Measurements from ENCODE around the gene LRRN1.
"Not testable (repeated sequence)": the region's sequence is repeated elsewhere in the genome, so short reads cannot be mapped to it uniquely, and the experiment has no call there.

LRRN1 gene

DNA sequence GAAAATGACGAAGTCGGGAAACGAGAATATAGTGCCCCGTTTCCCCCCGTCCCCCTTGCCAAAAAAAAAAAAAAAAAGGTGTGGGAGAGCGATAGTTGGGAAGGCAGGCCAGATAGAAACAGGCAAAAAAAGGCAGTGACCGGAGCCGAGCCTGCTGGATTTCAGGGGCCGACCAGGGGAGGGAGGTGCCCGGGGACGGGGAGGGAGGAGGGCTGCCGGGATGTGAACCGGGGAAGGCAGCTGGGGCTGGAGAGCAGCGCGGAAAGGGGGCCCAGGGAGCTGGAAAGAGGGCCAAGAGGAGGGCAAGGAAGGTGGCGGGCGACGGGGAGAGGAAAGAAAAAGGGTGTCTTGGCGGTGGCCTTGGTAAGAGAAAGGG is 837 bp downstream of the LRRN1 start:
- Mint-ChIP-seq H3K27me3 (peaks cover 19% of the 10 kb centered on the region), H3K4me1 (peaks cover 22% of the 10 kb centered on the region), H3K4me3 (peak overlapping the region; percentile 92 to 95), H3K27ac (peak overlapping the region; percentile 88 to 89), H3K9me3 (no peaks in the 10 kb centered on the region)
- ATAC-seq: no peak
- peak; percentile 17 to 23 for DNase-seq

DNA sequence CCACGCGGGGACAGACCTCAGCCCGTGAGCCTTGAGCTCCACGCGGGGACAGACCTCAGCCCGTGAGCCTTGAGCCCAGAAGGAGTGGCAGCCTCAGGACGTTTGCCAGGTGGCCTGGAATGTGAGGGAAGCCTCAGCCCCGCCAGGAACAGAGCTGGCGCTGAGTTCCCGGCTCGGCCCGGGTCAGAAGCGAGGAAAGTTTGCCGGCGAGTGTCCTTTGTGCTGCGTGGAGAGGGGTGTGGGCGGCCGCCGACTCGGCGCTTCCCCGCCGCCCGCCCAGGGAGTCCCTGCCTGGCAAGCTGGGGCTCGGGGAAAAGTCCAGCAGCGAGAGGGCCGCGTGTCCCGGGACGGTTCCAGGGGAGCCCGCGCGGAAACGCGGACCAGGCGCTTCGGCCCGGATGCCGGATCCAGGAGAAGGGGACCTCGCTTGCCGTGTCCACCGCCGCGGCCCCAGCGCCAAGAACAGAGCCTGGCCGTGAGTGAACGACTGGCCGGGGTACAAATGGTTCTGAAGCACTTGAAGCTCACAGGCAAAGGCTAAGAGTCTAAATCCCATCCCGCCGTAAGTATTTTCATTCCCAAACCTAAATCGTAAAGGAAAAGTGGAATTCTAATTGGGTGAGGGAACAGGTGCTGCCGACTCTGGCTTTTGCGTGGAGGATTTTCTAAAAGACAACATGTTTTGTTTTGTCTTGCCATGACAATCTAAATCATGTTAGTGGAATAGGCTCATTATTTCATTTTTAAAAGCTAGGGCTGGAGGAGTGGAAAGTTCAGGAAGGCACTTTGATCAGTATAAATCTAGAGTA is 1.7 kb downstream of the LRRN1 start:
- peaks cover 22% of the 10 kb centered on the region for H3K4me1 Mint-ChIP-seq

DNA sequence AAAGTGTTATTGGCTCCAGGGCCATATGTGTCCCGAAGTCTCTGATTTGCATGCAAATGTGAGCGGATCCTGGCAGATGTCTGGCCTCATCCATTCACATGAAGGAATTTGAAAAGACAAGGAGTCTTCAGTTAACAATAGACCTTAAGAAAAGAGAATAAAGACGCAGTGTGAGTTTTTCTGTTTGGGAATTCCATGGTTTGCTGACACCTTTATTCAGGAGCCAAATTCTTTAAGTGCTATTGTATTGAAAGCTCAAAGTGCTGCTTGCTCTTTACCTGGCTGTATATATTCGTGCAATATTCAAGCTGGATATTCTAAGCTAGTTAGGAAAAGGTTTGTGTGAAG is 2.2 kb downstream of the LRRN1 start:
- no peak for ATAC-seq
- Mint-ChIP-seq H3K9me3 (no peaks in the 10 kb centered on the region), H3K4me3 (peak overlapping the region; percentile 51 to 95), H3K27ac (no peak overlapping the region), H3K27me3 (peaks cover 19% of the 10 kb centered on the region), H3K4me1 (peaks cover 22% of the 10 kb centered on the region)
- no peak for DNase-seq

More for the DNA sequence above, 1.7 kb downstream of the LRRN1 start:
- Mint-ChIP-seq H3K27ac (no peak overlapping the region), H3K27me3 (peaks cover 19% of the 10 kb centered on the region), H3K4me3 (peak overlapping the region; percentile 92 to 95), H3K9me3 (no peaks in the 10 kb centered on the region)
- peak; percentile 11 to 14 for DNase-seq
- ATAC-seq: no peak

DNA sequence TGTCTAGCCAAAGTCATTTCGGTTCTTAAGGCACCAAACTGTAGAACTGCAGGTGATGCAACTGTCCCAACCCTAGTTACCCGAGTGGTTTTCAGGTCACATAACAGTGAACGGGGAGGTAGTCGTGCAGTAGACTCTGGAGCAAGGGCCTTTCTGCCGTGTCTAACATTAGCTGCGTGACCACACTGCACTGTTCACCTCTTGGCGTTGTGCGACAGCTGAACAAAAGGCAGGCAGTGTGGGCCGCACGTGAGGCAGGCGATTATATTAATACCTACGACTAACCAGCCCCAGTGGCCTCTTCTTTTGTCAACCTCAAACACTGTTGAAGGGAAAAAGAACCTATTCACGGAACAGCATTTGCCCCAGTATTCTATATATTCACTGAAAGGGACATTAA is 2.8 kb downstream of the LRRN1 start:
- Mint-ChIP-seq H3K4me3 (no peak overlapping the region), H3K27me3 (peaks cover 15% of the 10 kb centered on the region), H3K27ac (no peak overlapping the region), H3K4me1 (peaks cover 22% of the 10 kb centered on the region), H3K9me3 (no peaks in the 10 kb centered on the region)
- DNase-seq (no peak), ATAC-seq (no peak)

DNA sequence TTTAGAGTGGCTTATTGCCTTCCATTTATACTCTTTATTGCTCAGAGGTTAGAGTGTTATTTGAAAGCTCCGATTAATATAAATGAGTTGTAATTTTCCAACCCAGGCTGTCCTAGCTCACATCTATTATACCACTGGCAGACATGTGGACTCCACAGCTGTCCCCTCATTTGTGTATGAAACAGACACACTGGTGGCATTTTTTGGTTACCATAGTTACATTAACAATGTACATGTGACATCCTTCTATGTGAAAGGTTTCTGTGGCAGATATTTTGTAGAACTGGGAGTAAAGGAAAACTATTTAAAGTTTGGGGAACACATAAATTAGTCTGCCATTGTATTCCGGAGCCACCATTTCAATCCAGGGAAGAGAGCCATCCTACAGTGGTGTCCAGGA is 5.3 kb downstream of the LRRN1 start:
- Mint-ChIP-seq H3K9me3 (no peaks in the 10 kb centered on the region), H3K4me1 (peaks cover 11% of the 10 kb centered on the region), H3K4me3 (no peak overlapping the region), H3K27ac (no peak overlapping the region), H3K27me3 (peaks cover 13% of the 10 kb centered on the region)
- no peak for DNase-seq
- ATAC-seq: no peak

DNA sequence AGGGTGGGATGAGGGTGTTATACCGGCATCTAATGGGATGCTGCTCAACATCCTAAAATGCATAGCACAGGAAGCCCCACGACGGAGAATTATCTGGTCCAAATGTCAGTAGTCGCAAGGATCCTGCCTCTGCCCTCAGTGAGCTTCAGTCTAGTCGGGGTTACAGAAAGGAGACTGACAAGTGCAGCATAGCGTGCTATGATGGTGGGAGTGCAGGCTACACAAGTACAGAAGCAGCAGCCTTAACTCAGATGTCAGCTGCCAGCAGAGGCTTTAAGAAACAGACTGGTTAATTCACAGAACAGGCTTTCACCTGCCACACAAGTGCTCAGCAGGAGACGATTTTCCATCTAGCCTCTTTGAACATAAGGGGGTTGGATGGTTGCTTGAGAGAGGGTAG is 6.9 kb downstream of the LRRN1 start:
- DNase-seq (no peak), ATAC-seq (no peak)
- Mint-ChIP-seq H3K4me1 (no peaks in the 10 kb centered on the region), H3K27me3 (peaks cover 3% of the 10 kb centered on the region), H3K4me3 (no peak overlapping the region), H3K9me3 (no peaks in the 10 kb centered on the region), H3K27ac (no peak overlapping the region)

DNA sequence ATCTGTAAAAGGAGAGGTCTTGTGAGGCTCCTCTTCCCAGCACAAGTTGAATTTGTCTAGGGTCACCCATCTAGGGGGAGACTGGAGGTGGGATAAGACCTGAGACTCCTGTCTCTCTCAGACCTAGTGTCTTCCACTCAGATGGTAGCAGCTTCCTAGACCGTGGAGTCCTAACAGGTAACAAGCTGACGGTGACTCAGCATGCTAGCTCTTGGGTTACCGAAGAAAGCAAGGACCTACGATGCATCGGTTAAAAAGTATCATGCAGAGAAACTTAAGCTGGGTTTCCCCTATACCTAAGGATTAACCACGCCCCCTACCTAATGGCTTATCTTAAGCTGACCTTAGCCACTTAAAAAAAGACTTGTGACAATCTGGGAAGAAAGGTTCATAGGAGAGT is 7.6 kb downstream of the LRRN1 start:
- ATAC-seq (peak; percentile 28), DNase-seq (no peak)
- no peak overlapping the region for H3K4me3 Mint-ChIP-seq
- H3K9me3 Mint-ChIP-seq: no peaks in the 10 kb centered on the region
- no peaks in the 10 kb centered on the region for H3K27me3 Mint-ChIP-seq
- H3K4me1 Mint-ChIP-seq: no peaks in the 10 kb centered on the region
- H3K27ac Mint-ChIP-seq: no peak overlapping the region

DNA sequence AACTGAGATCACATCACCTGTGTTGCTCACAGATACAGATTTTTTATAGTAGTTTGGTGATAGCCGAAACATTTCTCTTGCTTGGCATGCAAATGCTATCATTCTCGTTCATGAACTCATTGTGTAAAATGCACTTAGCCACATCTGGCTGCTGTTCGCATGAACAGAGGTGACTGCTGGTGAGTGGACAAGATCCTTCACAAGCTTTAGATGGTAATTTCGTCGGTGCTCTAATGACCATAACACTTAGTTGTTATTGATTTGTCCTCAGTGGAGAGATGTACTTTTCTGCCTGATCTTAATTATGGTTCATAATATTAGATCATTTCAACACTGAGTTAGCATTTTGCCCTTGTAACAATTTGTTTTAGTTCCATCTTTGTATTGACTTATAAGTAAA is 13.8 kb downstream of the LRRN1 start:
- no peaks in the 10 kb centered on the region for H3K9me3 Mint-ChIP-seq
- no peaks in the 10 kb centered on the region for H3K27me3 Mint-ChIP-seq
- DNase-seq: no peak
- H3K4me1 Mint-ChIP-seq: no peaks in the 10 kb centered on the region
- no peak overlapping the region for H3K27ac Mint-ChIP-seq
- ATAC-seq: no peak
- no peak overlapping the region for H3K4me3 Mint-ChIP-seq

DNA sequence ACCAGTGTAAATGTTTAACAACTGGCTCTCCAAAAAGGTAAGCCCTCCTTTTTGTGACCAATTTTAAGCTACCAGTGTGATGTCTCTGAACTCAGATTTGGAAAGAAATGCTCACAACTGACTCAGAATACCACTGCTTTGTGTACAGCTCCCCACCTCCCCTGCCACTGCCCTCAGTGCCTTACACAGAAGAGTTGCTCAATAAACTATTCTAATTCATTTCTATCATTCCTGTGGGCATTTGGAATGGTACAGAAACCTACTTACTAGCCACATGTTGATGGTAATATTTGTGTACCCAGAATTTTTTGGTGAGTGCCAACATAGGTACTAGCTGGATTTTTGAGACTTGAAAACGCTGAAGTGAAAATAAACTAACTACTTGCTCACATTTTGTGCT is 16.0 kb downstream of the LRRN1 start:
- no peaks in the 10 kb centered on the region for H3K9me3 Mint-ChIP-seq
- H3K4me1 Mint-ChIP-seq: no peaks in the 10 kb centered on the region
- no peak for DNase-seq
- H3K27ac Mint-ChIP-seq: no peak overlapping the region
- ATAC-seq: no peak
- H3K27me3 Mint-ChIP-seq: no peaks in the 10 kb centered on the region
- H3K4me3 Mint-ChIP-seq: no peak overlapping the region

DNA sequence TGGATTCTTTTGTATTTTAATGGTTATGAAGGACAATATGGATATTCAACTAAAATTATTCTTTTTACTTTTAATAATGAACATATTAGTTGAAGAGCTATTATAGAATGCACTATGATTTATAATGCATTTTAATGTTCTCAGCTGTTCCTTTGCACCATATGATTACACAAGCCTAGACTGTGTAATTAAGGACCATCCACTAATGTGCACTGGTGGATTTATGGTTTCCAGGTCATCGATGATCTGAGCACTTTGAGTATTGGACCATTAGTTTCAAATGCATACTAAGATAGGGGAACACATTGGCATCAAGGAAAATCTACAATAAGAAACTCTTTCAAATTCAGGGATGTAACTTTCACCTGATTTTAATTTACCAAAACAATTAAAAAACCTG is 16.8 kb downstream of the LRRN1 start:
- ATAC-seq: no peak
- no peak for DNase-seq
- Mint-ChIP-seq H3K4me3 (no peak overlapping the region), H3K4me1 (no peaks in the 10 kb centered on the region), H3K27ac (no peak overlapping the region), H3K27me3 (no peaks in the 10 kb centered on the region), H3K9me3 (no peaks in the 10 kb centered on the region)

DNA sequence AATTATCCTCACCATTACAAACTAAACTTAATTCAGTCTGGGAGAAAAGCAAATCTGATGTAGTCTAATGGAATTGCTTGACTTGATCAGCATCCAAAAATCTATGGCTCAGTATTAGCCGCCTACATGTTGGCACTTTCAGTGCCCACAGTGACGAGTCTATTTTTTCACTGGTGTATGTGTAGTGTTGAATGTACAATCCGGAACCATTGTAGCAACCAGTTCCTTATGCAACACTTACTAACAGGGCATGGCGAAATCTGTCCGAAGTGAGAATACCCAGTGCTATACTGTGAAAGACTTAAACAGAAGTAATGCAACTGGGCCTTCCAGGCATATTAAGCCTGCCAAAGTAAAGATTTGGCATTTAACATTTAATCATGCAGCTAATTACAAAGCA is 18.6 kb downstream of the LRRN1 start:
- DNase-seq (no peak), ATAC-seq (no peak)
- Mint-ChIP-seq H3K4me1 (no peaks in the 10 kb centered on the region), H3K4me3 (no peak overlapping the region), H3K9me3 (no peaks in the 10 kb centered on the region), H3K27ac (no peak overlapping the region), H3K27me3 (no peaks in the 10 kb centered on the region)

DNA sequence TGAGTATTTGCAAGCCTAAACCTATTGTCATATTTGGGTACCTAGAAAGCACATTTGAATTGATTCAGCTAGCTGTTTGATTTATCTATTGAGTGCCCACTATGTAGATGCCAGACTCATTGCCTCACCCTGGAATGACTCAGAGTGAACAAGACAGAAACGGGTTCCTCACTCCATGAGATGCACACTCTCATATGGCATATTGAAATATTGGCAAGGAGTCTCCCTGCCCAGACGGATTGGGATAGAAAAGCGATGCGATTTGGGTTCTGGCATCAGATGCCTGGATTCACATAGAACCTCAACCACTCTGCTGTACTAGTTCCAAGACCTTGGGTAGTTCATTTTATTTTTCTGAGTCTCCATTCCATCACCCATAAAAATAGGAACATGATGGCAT is 22.5 kb downstream of the LRRN1 start:
- ATAC-seq: no peak
- Mint-ChIP-seq H3K27ac (no peak overlapping the region), H3K27me3 (no peaks in the 10 kb centered on the region), H3K4me3 (no peak overlapping the region), H3K4me1 (no peaks in the 10 kb centered on the region), H3K9me3 (no peaks in the 10 kb centered on the region)
- no peak for DNase-seq

DNA sequence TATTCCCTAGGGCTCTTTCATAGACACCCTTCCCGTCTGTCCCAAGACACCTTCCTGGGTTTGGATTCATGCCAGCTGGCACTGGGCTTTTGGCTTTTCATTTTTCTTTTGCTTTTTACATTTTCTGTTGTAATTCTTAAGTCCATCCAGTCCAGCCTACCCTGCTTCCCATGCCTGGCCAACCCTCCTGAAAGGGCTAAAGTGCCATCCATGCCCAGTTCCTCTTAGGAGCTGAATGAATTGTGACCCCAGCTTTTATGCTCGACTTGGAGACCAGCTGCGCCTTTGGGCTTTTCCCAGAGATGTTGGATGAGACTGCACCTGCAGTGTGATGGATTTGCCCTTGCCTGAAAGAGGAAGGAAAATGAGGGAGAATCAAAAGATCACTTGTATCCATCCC is 25.8 kb downstream of the LRRN1 start:
- ATAC-seq (no peak), DNase-seq (no peak)
- no peak overlapping the region for H3K4me3 Mint-ChIP-seq
- H3K9me3 Mint-ChIP-seq: peaks cover 0 to 1% of the 10 kb centered on the region in 2 donors
- H3K27ac Mint-ChIP-seq: no peak overlapping the region
- H3K4me1 Mint-ChIP-seq: no peaks in the 10 kb centered on the region
- H3K27me3 Mint-ChIP-seq: no peaks in the 10 kb centered on the region

DNA sequence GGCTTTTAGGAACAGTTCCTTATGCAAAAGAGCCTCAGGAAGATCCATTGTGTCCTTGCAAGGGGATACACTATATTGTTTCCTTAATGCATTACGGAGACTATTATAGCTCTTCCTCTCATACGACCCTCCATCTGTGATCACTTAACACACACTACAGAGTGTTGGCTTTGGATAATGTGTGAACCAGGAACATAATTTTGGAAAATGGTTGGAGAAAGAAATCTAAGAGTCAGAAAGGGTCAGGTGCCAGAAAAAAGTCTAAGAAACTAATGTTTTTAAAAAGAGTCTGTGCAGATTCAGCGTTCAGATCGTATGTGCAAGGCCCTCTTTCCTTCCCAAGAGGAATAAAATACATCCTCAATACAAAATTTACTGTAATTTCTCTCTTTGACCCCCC is 27.3 kb downstream of the LRRN1 start:
- Mint-ChIP-seq H3K4me3 (no peak overlapping the region), H3K27me3 (no peaks in the 10 kb centered on the region), H3K4me1 (no peaks in the 10 kb centered on the region), H3K9me3 (peaks cover 0 to 6% of the 10 kb centered on the region in 2 donors), H3K27ac (no peak overlapping the region)
- no peak for DNase-seq
- ATAC-seq: no peak

DNA sequence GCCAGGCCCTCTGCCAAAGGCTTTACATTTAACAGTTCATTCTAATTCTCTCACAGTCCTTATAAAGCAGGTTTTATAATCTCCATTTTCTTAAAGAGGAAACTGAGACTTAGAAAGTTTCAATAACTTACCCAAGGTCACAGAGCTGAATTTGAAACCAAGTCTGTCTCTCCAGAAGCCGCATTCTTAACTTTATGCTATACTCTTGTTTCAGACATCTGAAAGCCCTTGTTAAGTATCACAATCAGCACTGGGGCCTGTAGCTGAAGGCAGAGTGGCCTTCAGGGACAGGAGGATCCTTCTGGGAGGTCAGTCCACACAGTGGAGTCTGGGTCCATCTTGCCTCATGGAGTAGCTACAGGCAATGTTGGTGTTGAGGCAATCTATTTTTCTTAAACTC is 27.9 kb downstream of the LRRN1 start:
- H3K4me3 Mint-ChIP-seq: no peak overlapping the region
- H3K27ac Mint-ChIP-seq: no peak overlapping the region
- H3K4me1 Mint-ChIP-seq: no peaks in the 10 kb centered on the region

DNA sequence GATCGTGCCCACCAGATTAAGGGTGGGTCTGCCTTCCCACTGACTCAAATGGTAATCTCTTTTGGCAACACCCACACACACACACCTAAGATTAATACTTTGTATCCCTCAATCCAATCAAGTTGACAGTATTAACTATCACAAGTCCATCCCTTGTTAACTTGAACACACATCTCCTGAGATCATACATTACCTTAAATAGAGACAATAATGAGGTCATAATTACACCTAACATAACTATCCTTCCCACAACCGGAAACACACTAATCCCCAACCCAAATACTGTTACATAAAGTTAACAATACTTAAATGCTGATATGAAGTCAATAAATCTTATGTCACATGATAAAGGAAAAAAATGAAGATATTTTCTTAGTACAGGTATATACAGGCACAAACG is 29.2 kb downstream of the LRRN1 start:
- H3K27ac Mint-ChIP-seq, DNase-seq, H3K27me3 Mint-ChIP-seq, ATAC-seq, H3K4me3 Mint-ChIP-seq, H3K4me1 Mint-ChIP-seq: not testable (repeated sequence)
- H3K9me3 Mint-ChIP-seq: peaks cover 8 to 16% of the 10 kb centered on the region in 2 donors

More for the DNA sequence above, 27.9 kb downstream of the LRRN1 start:
- H3K27me3 Mint-ChIP-seq: no peaks in the 10 kb centered on the region
- no peak for DNase-seq
- peaks cover 0 to 6% of the 10 kb centered on the region in 2 donors for H3K9me3 Mint-ChIP-seq
- ATAC-seq: no peak

DNA sequence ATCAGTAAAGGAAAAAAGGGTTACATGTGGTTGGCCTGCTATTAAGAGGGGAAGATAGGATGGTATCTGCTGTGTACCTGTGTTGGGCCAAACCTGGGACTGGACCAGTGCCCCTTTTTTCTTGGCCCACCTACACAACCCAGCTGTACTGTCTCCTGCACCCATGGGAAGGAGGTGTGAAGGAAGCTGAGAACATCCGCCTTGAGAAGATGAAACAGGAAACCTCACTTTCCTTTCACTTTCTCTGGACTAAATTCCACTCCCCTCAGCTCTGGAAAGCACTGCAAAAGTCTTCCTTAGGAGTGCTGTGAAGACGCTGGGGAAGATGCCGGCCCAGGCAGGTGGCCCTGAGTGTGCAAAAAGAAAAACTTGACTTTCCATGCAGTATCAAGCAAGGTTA is 37.6 kb downstream of the LRRN1 start:
- ATAC-seq (no peak), DNase-seq (no peak)
- H3K9me3 Mint-ChIP-seq: peaks cover 44 to 52% of the 10 kb centered on the region in 2 donors
- no peak overlapping the region for H3K4me3 Mint-ChIP-seq
- no peaks in the 10 kb centered on the region for H3K27me3 Mint-ChIP-seq
- H3K4me1 Mint-ChIP-seq: peaks cover 12% of the 10 kb centered on the region
- H3K27ac Mint-ChIP-seq: no peak overlapping the region

Data from stimulated activated naive CD8-positive, alpha-beta T cell treated with anti-CD3 and anti-CD28 coated beads, Interleukin-15, amount 100 ng/mL, for 72 hours (primary cell).